AG09309 (cell line): ENCODE measurements around the gene MRGPRF.
A peak's percentile ranks its signal among the peaks of the same experiment; 100 is the strongest.

Experiments
- DNase-seq: peaks from one replicate; pipeline ENCODE4 v3.0.0-alpha.2; 2010; ENCODE audit warnings: low read depth
- H3K4me3 ChIP-seq: 2 replicates; pipeline ENCODE4 v1.5.1; 2011; ENCODE audit warnings: mild to moderate bottlenecking, low read depth, low read length, moderate library complexity; ENCODE audit not compliant: control insufficient read depth
- CTCF ChIP-seq: IDR thresholded peaks from 2 replicates; pipeline ENCODE4 v1.5.1; 2011; ENCODE audit warnings: mild to moderate bottlenecking, low read depth, low read length, inconsistent platforms; ENCODE audit not compliant: insufficient read depth, control insufficient read depth; ENCODE audit errors: missing control alignments

MRGPRF gene

GRCh38 chr11:69048694-69049489 lies 35.8 kb upstream of the MRGPRF start, which contains the start of gene TPCN2:
Gene TPCN2 (plus strand): TSS chr11:69048932. CDS start chr11:69048998, 66 bp downstream.
- TF ChIP-seq CTCF: no peak
- DNase-seq: peak; percentile 76
- H3K4me3 ChIP-seq: peak within 1 kb of the TSS; percentile 72

GRCh38 chr11:69048031-69048693 lies 35.1 kb upstream of the MRGPRF start:
- no peak for DNase-seq
- no peak for TF ChIP-seq CTCF
- H3K4me3 ChIP-seq: peak overlapping the region; percentile 72

GRCh38 chr11:69044111-69045013 lies 31.3 kb upstream of the MRGPRF start:
- peak; percentile 85 for TF ChIP-seq CTCF
- peak; percentile 59 for DNase-seq
- no peak overlapping the region for H3K4me3 ChIP-seq

GRCh38 chr11:69041516-69041915 lies 28.5 kb upstream of the MRGPRF start:
- H3K4me3 ChIP-seq: no peak overlapping the region
- no peak for DNase-seq
- no peak for TF ChIP-seq CTCF

GRCh38 chr11:69040581-69041260 lies 27.7 kb upstream of the MRGPRF start:
- no peak for TF ChIP-seq CTCF
- DNase-seq: peak; percentile 46

GRCh38 chr11:69040051-69040450 lies 27.0 kb upstream of the MRGPRF start:
- H3K4me3 ChIP-seq: no peak overlapping the region
- TF ChIP-seq CTCF: no peak
- DNase-seq: no peak

More at GRCh38 chr11:69040581-69041260, 27.7 kb upstream of the MRGPRF start:
- no peak overlapping the region for H3K4me3 ChIP-seq
